SU-DHL-6 (cell line): Measurements from ENCODE around the gene FLYWCH1.

Experiments used
- CTCF ChIP-seq: fragments of 200-600 bp; sonication (generic); IDR thresholded peaks from one replicate; pipeline ENCODE4 v1.5.1; 2017; ENCODE audit warnings: antibody characterized with exemption, mild to moderate bottlenecking, low read length, moderate library complexity; ENCODE audit not compliant: insufficient read depth, poor library complexity, severe bottlenecking
- EZH2phosphoT487 ChIP-seq: fragments of 200-600 bp; sonication (generic), shearing (Covaris generic); conservative IDR thresholded peaks from 2 replicates; pipeline ENCODE4 v1.6.1; 2018; ENCODE audit warnings: mild to moderate bottlenecking, antibody characterized with exemption, low read length, moderate library complexity, mixed read lengths

- no peak for TF ChIP-seq CTCF
- TF ChIP-seq EZH2phosphoT487: no peak
Measured at GRCh38 chr16:2976201-2976600, 64.5 kb downstream of the FLYWCH1 start.
